Measurements from ENCODE around the gene MYO18A.

DNA sequence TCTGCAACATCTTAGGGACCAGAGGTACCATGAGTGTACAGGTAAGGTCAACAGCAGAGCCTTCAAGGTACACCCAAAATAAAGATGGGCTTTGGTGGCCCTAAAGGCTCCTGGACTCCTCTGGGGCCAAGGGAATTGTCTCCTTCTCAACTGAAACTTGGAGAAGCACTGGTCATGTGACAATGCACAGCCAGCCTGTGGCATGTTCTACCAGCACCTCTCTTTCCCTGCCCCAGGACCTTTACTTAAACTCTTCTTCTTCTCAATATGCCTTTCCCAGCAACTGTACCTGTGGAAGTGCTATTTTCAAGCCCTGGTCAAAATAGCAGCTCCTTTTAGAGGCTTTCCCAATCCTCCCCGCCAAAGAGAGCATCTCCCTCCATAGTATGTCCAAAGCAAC, 108.9 kb downstream of the MYO18A start:
- no peak for TF ChIP-seq EZH2phosphoT487 (IDR thresholded peaks at IDR 0.05; ENCODE audit: low read length)
- TF ChIP-seq, protein P1, sequence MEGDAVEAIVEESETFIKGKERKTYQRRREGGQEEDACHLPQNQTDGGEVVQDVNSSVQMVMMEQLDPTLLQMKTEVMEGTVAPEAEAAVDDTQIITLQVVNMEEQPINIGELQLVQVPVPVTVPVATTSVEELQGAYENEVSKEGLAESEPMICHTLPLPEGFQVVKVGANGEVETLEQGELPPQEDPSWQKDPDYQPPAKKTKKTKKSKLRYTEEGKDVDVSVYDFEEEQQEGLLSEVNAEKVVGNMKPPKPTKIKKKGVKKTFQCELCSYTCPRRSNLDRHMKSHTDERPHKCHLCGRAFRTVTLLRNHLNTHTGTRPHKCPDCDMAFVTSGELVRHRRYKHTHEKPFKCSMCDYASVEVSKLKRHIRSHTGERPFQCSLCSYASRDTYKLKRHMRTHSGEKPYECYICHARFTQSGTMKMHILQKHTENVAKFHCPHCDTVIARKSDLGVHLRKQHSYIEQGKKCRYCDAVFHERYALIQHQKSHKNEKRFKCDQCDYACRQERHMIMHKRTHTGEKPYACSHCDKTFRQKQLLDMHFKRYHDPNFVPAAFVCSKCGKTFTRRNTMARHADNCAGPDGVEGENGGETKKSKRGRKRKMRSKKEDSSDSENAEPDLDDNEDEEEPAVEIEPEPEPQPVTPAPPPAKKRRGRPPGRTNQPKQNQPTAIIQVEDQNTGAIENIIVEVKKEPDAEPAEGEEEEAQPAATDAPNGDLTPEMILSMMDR (IDR thresholded peaks at IDR 0.05; ENCODE audit: low read length), result no peak
